GM12878 (cell line): ENCODE measurements around the gene CIP2A. TPM values are rescaled to one million over a fixed set of nuclear protein-coding genes. Genes with fewer than 3 reads are reported as not detected.

Experiments used
- BHLHE40 ChIP-seq, 2 experiments: fragments of 450-650 bp in 1 of 2; IDR thresholded peaks; 2 replicates each; pipeline ENCODE4 v1.6.1; 2011 to 2017; ENCODE audit warnings: low read depth in 2 of 2, borderline replicate concordance in 1 of 2, improper control_type of control experiment in 1 of 2, low read length in 1 of 2, mild to moderate bottlenecking in 1 of 2
- CREB1 ChIP-seq: IDR thresholded peaks from 2 replicates; pipeline ENCODE4 v1.6.1; 2012; ENCODE audit warnings: low read depth, mild to moderate bottlenecking, inconsistent platforms
- HDAC6 ChIP-seq: fragments of 200-600 bp; sonication (generic); IDR thresholded peaks from one replicate; pipeline ENCODE4 v1.8.0; 2017; ENCODE audit warnings: antibody characterized with exemption; ENCODE audit not compliant: unreplicated experiment
- IRF4 ChIP-seq: IDR thresholded peaks from 2 replicates; pipeline ENCODE4 v1.6.1; 2011; ENCODE audit warnings: low read depth, low read length
- MTA2 ChIP-seq: fragments of 450-650 bp; IDR thresholded peaks from 2 replicates; pipeline ENCODE4 v1.6.1; 2016; ENCODE audit warnings: low read depth, mild to moderate bottlenecking, moderate library complexity
- MTA3 ChIP-seq: IDR thresholded peaks from 2 replicates; pipeline ENCODE4 v1.6.1; 2012; ENCODE audit warnings: low read length, inconsistent platforms, borderline replicate concordance
- POU2F2 ChIP-seq: IDR thresholded peaks from 3 replicates; pipeline ENCODE4 v1.6.1; 2011; ENCODE audit warnings: low read depth, mild to moderate bottlenecking, low read length, borderline replicate concordance
- SMAD1 ChIP-seq: fragments of 450-650 bp; IDR thresholded peaks from 2 replicates; pipeline ENCODE4 v1.6.1; 2018; ENCODE audit warnings: mild to moderate bottlenecking, low read depth; ENCODE audit not compliant: partially characterized antibody
- SUZ12 ChIP-seq: fragments of 200-600 bp; sonication (generic); IDR thresholded peaks from one replicate; pipeline ENCODE4 v1.6.1; 2018; ENCODE audit warnings: antibody characterized with exemption, mild to moderate bottlenecking; ENCODE audit not compliant: unreplicated experiment
- ZNF207 ChIP-seq: fragments of 450-650 bp; IDR thresholded peaks from 2 replicates; pipeline ENCODE4 v1.6.1; 2014; ENCODE audit warnings: antibody characterized with exemption, mild to moderate bottlenecking, borderline replicate concordance
- polyA plus RNA-seq, 11 experiments: library from polyadenylated mRNA; depleted of rRNA in 4 of 11; unstranded in 6 of 11; stranded (reverse) in 5 of 11; fragments of >200 nt; fragmentation: Nextera tagmentation in 4 of 11; fragmentation: Illumina TruSeq in 1 of 11; extraction: Ambion mirVana in 4 of 11; extraction: Trizol in 1 of 11; gene quantifications; 1 replicate in 1 of 11; 2 replicates in 10 of 11; pipeline versions ENCODE4 v1.2.1 to v1.2.3, GENCODE V29; 2011 to 2016; ENCODE audit warnings: inconsistent platforms in 2 of 11, missing spikeins in 2 of 11, low read depth in 1 of 11
- total RNA-seq, 4 experiments: library from RNA; depleted of rRNA in 3 of 4; stranded (reverse); fragments of >200 nt in 3 of 4; fragmentation: Illumina TruSeq in 1 of 4; extraction: Trizol in 1 of 4; gene quantifications; 2 replicates each; pipeline versions ENCODE4 v1.2.1 to v1.2.3, GENCODE V29; 2013 to 2021
- TF ChIP-seq, protein P1 (sequence below): fragments of 450-650 bp; IDR thresholded peaks from 2 replicates; pipeline ENCODE4 v1.6.1; 2017; ENCODE audit warnings: mild to moderate bottlenecking
- TF ChIP-seq, protein P2 (sequence below): fragments of 450-650 bp; IDR thresholded peaks from 2 replicates; pipeline ENCODE4 v1.6.1; 2014; ENCODE audit warnings: mild to moderate bottlenecking
- TF ChIP-seq, protein P3 (sequence below): fragments of 450-650 bp; IDR thresholded peaks from 2 replicates; pipeline ENCODE4 v1.6.1; 2018; ENCODE audit warnings: mild to moderate bottlenecking, low read depth, moderate library complexity; ENCODE audit not compliant: partially characterized antibody

CIP2A gene
- total and polyA plus RNA-seq, 10 of the 15 experiments (the other 5 are each of a cell fraction or from before 2014, with no cell fraction given), result 12.5 to 29.7 (median 26.5) TPM

DNA sequence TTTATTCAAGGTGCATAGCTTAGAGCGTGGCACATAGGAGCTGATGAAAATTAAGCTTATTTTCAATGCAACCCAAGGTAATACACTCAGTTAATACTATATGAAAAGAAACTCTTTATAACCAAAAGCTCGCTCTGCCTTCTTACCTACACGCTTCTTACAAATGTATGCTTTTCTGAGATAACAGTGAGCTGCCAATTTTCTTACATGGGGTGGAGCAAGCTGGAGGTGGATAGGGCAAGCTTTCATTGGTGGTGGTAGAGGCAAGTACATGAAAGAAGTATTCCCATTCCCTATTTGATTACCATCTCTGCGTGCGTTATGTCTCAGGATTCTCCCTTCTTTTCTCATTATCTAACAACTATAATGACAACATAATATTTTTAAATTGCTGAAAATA, 9.1 kb upstream of the CIP2A start (continued):
- TF ChIP-seq, protein P1, sequence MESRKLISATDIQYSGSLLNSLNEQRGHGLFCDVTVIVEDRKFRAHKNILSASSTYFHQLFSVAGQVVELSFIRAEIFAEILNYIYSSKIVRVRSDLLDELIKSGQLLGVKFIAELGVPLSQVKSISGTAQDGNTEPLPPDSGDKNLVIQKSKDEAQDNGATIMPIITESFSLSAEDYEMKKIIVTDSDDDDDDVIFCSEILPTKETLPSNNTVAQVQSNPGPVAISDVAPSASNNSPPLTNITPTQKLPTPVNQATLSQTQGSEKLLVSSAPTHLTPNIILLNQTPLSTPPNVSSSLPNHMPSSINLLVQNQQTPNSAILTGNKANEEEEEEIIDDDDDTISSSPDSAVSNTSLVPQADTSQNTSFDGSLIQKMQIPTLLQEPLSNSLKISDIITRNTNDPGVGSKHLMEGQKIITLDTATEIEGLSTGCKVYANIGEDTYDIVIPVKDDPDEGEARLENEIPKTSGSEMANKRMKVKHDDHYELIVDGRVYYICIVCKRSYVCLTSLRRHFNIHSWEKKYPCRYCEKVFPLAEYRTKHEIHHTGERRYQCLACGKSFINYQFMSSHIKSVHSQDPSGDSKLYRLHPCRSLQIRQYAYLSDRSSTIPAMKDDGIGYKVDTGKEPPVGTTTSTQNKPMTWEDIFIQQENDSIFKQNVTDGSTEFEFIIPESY, result no peak
- no peak for TF ChIP-seq POU2F2
- TF ChIP-seq IRF4, result no peak
- TF ChIP-seq MTA3, result no peak
- TF ChIP-seq HDAC6, result no peak
- no peak for TF ChIP-seq CREB1
- TF ChIP-seq, protein P2, sequence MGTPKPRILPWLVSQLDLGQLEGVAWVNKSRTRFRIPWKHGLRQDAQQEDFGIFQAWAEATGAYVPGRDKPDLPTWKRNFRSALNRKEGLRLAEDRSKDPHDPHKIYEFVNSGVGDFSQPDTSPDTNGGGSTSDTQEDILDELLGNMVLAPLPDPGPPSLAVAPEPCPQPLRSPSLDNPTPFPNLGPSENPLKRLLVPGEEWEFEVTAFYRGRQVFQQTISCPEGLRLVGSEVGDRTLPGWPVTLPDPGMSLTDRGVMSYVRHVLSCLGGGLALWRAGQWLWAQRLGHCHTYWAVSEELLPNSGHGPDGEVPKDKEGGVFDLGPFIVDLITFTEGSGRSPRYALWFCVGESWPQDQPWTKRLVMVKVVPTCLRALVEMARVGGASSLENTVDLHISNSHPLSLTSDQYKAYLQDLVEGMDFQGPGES, result no peak
- TF ChIP-seq SUZ12, result no peak
- no peak for TF ChIP-seq BHLHE40 (IDR thresholded peaks at IDR 0.05; ENCODE audit: borderline replicate concordance in 1 of 2, low read depth in 2 of 2, low read length in 1 of 2)
- TF ChIP-seq ZNF207, result no peak
- TF ChIP-seq SMAD1, result no peak
- no peak for TF ChIP-seq MTA2
- TF ChIP-seq, protein P3, sequence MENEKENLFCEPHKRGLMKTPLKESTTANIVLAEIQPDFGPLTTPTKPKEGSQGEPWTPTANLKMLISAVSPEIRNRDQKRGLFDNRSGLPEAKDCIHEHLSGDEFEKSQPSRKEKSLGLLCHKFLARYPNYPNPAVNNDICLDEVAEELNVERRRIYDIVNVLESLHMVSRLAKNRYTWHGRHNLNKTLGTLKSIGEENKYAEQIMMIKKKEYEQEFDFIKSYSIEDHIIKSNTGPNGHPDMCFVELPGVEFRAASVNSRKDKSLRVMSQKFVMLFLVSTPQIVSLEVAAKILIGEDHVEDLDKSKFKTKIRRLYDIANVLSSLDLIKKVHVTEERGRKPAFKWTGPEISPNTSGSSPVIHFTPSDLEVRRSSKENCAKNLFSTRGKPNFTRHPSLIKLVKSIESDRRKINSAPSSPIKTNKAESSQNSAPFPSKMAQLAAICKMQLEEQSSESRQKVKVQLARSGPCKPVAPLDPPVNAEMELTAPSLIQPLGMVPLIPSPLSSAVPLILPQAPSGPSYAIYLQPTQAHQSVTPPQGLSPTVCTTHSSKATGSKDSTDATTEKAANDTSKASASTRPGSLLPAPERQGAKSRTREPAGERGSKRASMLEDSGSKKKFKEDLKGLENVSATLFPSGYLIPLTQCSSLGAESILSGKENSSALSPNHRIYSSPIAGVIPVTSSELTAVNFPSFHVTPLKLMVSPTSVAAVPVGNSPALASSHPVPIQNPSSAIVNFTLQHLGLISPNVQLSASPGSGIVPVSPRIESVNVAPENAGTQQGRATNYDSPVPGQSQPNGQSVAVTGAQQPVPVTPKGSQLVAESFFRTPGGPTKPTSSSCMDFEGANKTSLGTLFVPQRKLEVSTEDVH, result no peak
- TF ChIP-seq, all 136 proteins: peak for 0
